Heart right ventricle (tissue), 16 donors: Measurements from ENCODE around the gene CABCOCO1. TPM values are rescaled to one million over a fixed set of nuclear protein-coding genes. Genes with fewer than 3 reads are reported as not detected.

ENCODE experiments used
- ATAC-seq, 8 donors: fragments of 200-7000 bp; cut with Tn5 transposase; one replicate each; pipeline ENCODE4 v1.9.1; 2020; ENCODE audit warnings: mild to moderate bottlenecking in 8 of 8, moderate library complexity in 8 of 8, moderate number of reproducible peaks in 1 of 8
- DNase-seq, 2 donors: peaks; one replicate each; pipeline ENCODE4 v3.0.0-alpha.2; 2020
- H3K27ac ChIP-seq, 10 donors: fragments of 200-600 bp; sonication (generic) in 2 of 10; one replicate each; pipeline versions ENCODE4 v1.5.0 to v1.8.0; 2020 to 2022; ENCODE audit warnings: mild to moderate bottlenecking in 3 of 10
- H3K27me3 ChIP-seq, 7 donors: fragments of 200-600 bp; one replicate each; pipeline ENCODE4 v1.8.0; 2021 to 2022; ENCODE audit warnings: mild to moderate bottlenecking in 2 of 7
- H3K36me3 ChIP-seq, 9 donors: fragments of 200-600 bp; sonication (generic) in 1 of 9; one replicate each; pipeline versions ENCODE4 v1.5.0 to v1.8.0; 2020 to 2022; ENCODE audit warnings: mild to moderate bottlenecking in 2 of 9
- H3K4me1 ChIP-seq, 9 donors: fragments of 200-600 bp; sonication (generic) in 1 of 9; one replicate each; pipeline versions ENCODE4 v1.5.0 to v1.8.0; 2020 to 2022; ENCODE audit warnings: mild to moderate bottlenecking in 4 of 9
- H3K4me3 ChIP-seq, 10 donors: fragments of 200-600 bp; sonication (generic) in 2 of 10; one replicate each; pipeline versions ENCODE4 v1.5.0 to v1.8.0; 2020 to 2022; ENCODE audit warnings: mild to moderate bottlenecking in 7 of 10, moderate library complexity in 2 of 10
- H3K9me3 ChIP-seq, 11 donors: fragments of 200-600 bp in 10 of 11; sonication (generic) in 2 of 11; one replicate each; pipeline versions ENCODE4 v1.5.0 to v1.8.0; 2013 to 2022; ENCODE audit warnings: mild to moderate bottlenecking in 2 of 11, control low read depth in 1 of 11, moderate library complexity in 1 of 11
- CTCF ChIP-seq, 9 donors: fragments of 200-600 bp; sonication (generic) in 2 of 9; IDR thresholded peaks; one replicate each; pipeline versions ENCODE4 v1.5.0 to v1.8.0; 2021 to 2022; ENCODE audit warnings: antibody characterized with exemption in 9 of 9, mild to moderate bottlenecking in 5 of 9, moderate library complexity in 1 of 9
- WGBS, 2 donors: extraction: QIAGEN DNeasy Blood & Tissue Kit; methylation state at CpG; one replicate each; pipeline ENCODE4 v1.1.7; 2013; ENCODE audit warnings: inconsistent platforms in 1 of 2; 5-methylcytosine and 5-hydroxymethylcytosine counted together
- intact Hi-C, 10 donors: fragments of 100-400 bp; cut with DNase I; formaldehyde crosslinking; loops; one replicate each; pipeline versions ENCODE4 v1.11.1 to v1.14.2; 2022
- polyA plus RNA-seq, 2 donors: library from polyadenylated mRNA; stranded (reverse); fragments of 200-250 nt; gene quantifications; one replicate each; pipeline ENCODE4 v1.2.3, GENCODE V29; 2013
- total RNA-seq, 10 donors: library from RNA; stranded (reverse); fragmentation: NEBNext Ultra II Directional in 3 of 10; extraction: Animal tissue kit (Norgen Biotek cat#: 25700) in 3 of 10; gene quantifications; one replicate each; pipeline versions ENCODE4 v1.2.1 to v1.2.4, GENCODE V29; 2021 to 2023
- donor health status: Arrhythmogenic right ventricular cardiomyopathy.
- donor health status: ischemic (EF 13 %, LVEDD 7.1; RV severe dilation, severe dysfunction).
- donor health status: healthy with polysubstance abuse.
- donor health status: DM: no; HTN: yes; CAD: no.
- donor health status: DM: no; HTN: no; CAD: no.
- donor health status: ischemic (EF 25% LVEDD 6.9; RV normal size, moderate dysfunction).
- donor health status: ischemic (EF 25% LVEDD 5.7; RV mildly dilated, moderate dysfunction).
- donor health status: healthy.
- donor health status: DM: yes; HTN: yes; CAD: no.
- donor health status: Ischemic cardiomyopathy.
- donor health status: ischemic (EF 35%, LVEDD 5.7; RV mildly dilated, moderate dysfunction).
- donor health status: nonischemic (EF 11% LVEDD 7.7; RV severe dilation, severe dysfunction).
- donor health status: DM: yes; HTN: yes; CAD: no.
- donor health status: PGD.
- donor health status: ischemic (EF 29% LVEDD 5.4; RV normal size, mild dysfunction).
- donor health status: nonischemic (EF 23%, LVEDD 6.1; RV moderate dilation, normal function).

The CABCOCO1 gene
- total and polyA plus RNA-seq, 12 donors = 0.03 to 0.15 TPM; not detected in 10

- TF ChIP-seq CTCF (IDR thresholded peaks at IDR 0.05) = no peak
- DNase-seq (no peak), ATAC-seq (no peak)
- H3K27ac ChIP-seq = no peak overlapping the region
- intact Hi-C loops = loop anchor here in 1 of 10 donors (10.0 kb wide), 1 partner anchor 512 kb away; no protein-coding TSS in a partner anchor
- peaks cover 0 to 7% (median 0%) of the 10 kb centered on the region in 11 donors for H3K9me3 ChIP-seq
- WGBS, 2 donors = 68 to 78% methylated on average over 1 of the region's 1 CpG
- no peaks in the 10 kb centered on the region for H3K36me3 ChIP-seq
- H3K4me3 ChIP-seq = no peak overlapping the region
- no peaks in the 10 kb centered on the region for H3K27me3 ChIP-seq
- H3K4me1 ChIP-seq = no peaks in the 10 kb centered on the region
Measured at GRCh38 chr10:61742812-61743211, 80.1 kb downstream of the CABCOCO1 start.

GRCh38 chr10:61744469-61744868, 81.7 kb downstream of the CABCOCO1 start:
- Histone ChIP-seq H3K36me3 (no peaks in the 10 kb centered on the region), H3K27ac (no peak overlapping the region), H3K9me3 (peaks cover 0 to 7% (median 0%) of the 10 kb centered on the region in 11 donors), H3K27me3 (no peaks in the 10 kb centered on the region), H3K4me3 (no peak overlapping the region), H3K4me1 (no peaks in the 10 kb centered on the region)
- 97 to 100% methylated on average over 1 of the region's 1 CpG for WGBS, 2 donors
- ATAC-seq (no peak), DNase-seq (no peak)
- intact Hi-C loops = loop anchor here in 1 of 10 donors (10.0 kb wide), 1 partner anchor 510 kb away; no protein-coding TSS in a partner anchor
- TF ChIP-seq CTCF (IDR thresholded peaks at IDR 0.05) = no peak

GRCh38 chr10:61746377-61746776, 83.6 kb downstream of the CABCOCO1 start:
- DNase-seq = no peak
- H3K4me3 ChIP-seq = no peak overlapping the region
- H3K9me3 ChIP-seq = peaks cover 0 to 7% (median 0%) of the 10 kb centered on the region in 11 donors
- no peak for ATAC-seq
- no peak for TF ChIP-seq CTCF (IDR thresholded peaks at IDR 0.05)
- no peak overlapping the region for H3K27ac ChIP-seq
- WGBS, 2 donors = 87 to 90% methylated on average over 2 of the region's 2 CpGs
- no peaks in the 10 kb centered on the region for H3K36me3 ChIP-seq
- intact Hi-C loops = loop anchor here in 1 of 10 donors (10.0 kb wide), 1 partner anchor 508 kb away; no protein-coding TSS in a partner anchor
- H3K27me3 ChIP-seq = no peaks in the 10 kb centered on the region
- H3K4me1 ChIP-seq = peaks cover 0 to 4% (median 0%) of the 10 kb centered on the region in 9 donors

GRCh38 chr10:61747307-61747706, 84.6 kb downstream of the CABCOCO1 start:
- WGBS, 2 donors = 91 to 95% methylated on average over 2 of the region's 2 CpGs
- TF ChIP-seq CTCF (IDR thresholded peaks at IDR 0.05) = no peak
- no peak for ATAC-seq
- intact Hi-C loops = loop anchor here in 1 of 10 donors (10.0 kb wide), 1 partner anchor 507 kb away; no protein-coding TSS in a partner anchor
- no peaks in the 10 kb centered on the region for H3K36me3 ChIP-seq
- DNase-seq = no peak
- H3K9me3 ChIP-seq = peaks cover 0 to 7% (median 0%) of the 10 kb centered on the region in 11 donors
- no peak overlapping the region for H3K27ac ChIP-seq
- H3K4me3 ChIP-seq = no peak overlapping the region
- H3K27me3 ChIP-seq = no peaks in the 10 kb centered on the region
- peaks cover 0 to 14% (median 0%) of the 10 kb centered on the region in 9 donors for H3K4me1 ChIP-seq
